ENCODE results near the gene PIRT.

The PIRT gene

DNA sequence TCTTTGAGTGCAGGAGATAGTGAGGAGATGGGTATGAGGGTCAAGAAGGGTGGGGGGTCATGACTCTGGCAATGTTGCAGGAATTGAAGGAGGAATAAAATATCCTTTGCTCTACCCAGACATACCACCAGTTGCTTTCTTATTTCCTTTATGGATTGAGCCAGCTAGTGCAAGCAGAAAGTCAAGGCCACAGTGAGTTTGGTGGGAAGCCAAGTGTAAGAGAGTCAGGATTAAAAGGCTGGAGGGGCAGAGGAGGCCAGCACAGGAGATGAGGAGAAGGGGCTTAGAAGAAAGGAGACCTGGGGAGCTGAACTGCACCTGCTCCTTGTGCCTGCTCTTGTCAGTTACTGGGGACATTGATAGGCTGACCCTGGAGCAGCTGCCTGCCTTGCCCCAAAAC is 16.1 kb downstream of the PIRT start:
- no peak for DNase-seq (ENCODE audit: extremely low read depth in 1 of 2, low read depth in 1 of 2)

DNA sequence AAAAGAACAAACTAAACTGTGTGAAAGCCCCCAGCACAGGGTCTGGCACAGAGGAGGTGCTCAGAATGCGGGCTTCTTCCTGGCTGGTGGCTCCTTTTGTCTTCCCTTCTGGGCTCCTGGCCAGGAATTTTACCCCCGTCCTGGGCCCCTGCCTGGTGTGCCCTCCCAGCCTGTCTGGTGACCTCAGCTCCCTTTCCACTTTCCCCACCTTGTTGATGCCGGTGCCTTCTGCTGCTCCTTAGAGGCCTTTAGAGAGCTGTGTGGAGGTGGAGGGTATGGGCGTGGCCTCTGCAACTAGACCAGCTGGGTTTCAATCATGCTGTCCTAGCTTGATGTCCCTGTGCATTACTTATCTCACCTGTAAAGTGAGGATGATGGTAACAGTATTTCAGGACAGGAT is 16.8 kb downstream of the PIRT start:
- no peak for DNase-seq (ENCODE audit: extremely low read depth in 1 of 2, low read depth in 1 of 2)

DNA sequence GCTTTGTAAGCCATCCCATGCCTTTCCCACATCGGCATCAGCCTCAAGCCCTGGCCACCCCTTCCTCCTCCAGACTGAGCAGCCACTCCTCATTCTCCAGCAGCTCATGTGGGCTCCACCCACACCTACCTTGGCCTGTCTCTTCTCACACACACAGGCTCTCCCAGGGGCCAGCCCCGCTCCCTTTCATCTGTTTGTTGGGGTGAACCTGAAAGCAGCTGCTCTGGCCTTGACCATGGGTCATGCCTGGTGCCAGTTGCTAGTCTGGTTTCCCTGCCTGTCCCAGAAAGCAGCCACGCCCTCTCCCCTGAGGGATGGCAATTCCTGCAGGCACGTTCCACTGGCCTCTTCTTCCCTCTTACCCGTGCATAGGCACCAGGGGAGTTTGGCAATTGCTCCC is 22.6 kb downstream of the PIRT start:
- DNase-seq (ENCODE audit: extremely low read depth in 1 of 2, low read depth in 1 of 2), result no peak

DNA sequence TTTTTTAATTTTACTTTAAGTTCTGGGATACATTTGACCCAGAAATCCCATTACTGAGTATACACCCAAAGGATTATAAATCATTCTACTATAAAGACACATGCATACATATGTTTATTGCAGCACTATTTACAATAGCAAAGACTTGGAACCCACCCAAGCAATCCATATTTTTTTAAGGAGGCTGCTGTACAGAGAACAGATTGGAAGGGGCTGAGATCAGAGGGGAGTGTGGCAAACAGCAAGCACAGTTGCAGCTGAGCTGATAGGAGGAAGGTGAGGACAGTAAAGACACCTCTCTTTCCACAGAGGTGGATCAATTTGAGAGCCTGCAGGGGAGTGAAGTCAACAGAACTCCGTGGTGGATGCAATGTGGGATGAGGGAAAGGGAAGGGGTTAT is 23.8 kb downstream of the PIRT start:
- no peak for DNase-seq (ENCODE audit: extremely low read depth in 1 of 2, low read depth in 1 of 2)

DNA sequence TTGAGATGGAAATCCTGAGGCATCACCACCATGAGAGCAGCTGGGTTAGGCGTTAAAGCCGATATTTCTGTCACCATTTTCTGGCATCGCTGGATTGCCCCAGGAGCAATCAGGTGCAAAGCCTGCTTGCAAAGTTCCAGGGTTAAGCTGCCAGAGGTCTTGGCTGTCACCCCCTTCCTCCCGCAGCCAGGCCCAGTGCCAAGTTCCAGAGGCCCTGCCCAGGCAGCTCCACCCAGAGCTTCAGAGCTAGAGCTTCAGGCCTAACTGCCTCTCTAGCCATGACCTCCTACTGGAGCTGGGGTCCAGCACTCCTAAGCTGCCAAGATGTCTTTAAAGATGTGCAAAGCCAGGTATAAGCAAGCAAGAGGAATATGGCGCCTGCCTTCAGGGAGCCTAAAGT is 25.2 kb downstream of the PIRT start:
- DNase-seq (ENCODE audit: extremely low read depth in 1 of 2, low read depth in 1 of 2), result no peak

DNA sequence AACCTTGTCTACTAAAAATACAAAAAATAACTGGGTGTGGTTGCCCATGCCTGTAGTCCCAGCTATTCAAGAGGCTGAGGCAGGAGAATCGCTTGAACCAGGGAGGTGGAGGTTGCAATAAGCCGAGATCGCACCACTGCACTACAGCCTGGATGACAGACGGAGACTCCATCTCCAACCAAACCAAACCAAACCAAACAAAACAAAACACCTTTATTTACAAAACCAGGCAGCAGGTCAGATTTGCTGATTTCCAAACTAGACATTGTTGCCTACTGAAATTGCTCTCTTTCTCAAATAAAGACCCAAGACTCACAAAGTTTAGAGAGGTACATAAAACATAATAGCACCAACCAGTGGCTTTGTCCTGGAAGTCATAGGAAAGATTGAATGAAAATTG is 28.3 kb downstream of the PIRT start:
- DNase-seq (ENCODE audit: extremely low read depth in 1 of 2, low read depth in 1 of 2), result no peak

DNA sequence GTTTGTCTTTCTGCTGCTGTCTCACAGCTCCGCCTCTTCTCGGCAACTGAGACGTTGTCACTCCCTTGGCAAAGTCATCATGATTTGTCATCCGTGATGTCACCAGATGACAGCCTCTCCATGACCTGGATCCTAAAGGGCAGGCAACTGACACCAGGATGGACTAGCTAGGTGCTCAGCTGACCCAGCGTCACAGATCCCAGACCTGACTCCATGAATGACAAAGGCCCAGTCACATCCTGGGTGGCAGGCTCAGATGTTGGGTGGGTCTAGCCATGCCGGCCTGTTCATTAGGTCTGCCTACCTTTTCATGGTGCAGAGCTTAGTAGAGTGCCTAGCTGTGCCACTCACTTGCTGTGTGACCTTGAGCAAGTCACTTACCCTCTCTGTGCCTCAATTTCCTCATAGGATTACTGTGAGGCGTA is 30.2 kb downstream of the PIRT start:
- no peak for DNase-seq (ENCODE audit: extremely low read depth in 1 of 2, low read depth in 1 of 2)

DNA sequence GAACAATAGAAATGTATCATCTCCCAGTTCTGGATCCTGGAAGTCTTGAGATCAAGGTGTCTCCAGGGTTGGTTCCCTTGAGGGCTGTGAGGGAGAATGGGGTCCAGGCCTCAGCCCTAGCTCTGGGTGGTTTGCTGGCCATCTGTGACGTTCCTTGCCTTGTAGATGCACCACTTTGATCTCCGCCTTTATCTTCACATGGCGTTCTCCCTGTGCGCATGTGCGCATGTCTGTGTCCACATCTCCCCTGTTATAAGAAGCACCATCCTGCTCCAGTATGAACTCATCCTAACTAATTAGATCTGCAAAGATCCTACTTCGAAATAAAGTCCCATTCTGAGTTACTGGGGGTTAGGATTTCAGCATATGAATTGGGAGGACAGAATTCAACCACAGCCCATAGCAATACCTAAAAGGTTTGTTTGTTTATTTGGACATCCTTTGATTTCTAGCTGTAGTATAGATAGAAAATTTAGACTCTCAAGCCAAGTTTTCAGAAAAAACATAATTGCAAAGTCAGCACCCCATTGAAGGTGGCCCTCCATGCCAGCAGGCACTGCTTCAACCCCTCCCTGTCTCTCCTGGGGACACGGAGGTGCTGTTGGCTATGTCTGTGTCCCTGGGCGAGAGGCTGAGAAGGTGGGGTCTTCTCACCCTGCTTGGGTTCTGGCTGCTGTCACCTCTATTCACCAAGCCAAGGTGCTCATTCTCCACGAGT is 31.2 kb downstream of the PIRT start:
- no peak for DNase-seq (ENCODE audit: extremely low read depth in 1 of 2, low read depth in 1 of 2)

DNA sequence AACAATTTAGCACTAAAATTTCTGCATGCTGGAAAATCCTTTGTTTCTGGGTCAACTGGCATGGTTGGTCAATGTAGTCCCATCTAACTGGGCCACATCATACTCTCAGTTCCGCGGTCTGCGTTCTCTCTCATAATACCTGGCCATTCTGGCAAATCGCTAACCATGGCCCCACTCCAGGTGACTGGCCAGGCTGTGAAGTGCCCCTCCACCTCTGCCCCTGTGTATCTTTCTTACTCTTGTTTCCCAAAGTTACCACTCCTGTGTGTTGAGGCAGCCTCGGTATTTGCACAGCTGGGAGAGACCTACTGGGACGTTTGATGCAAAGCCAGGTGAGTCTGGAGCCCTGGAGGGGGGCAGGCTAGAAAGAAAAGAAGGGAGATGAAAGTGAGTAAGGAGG is 32.0 kb downstream of the PIRT start:
- no peak for DNase-seq (ENCODE audit: extremely low read depth in 1 of 2, low read depth in 1 of 2)

DNA sequence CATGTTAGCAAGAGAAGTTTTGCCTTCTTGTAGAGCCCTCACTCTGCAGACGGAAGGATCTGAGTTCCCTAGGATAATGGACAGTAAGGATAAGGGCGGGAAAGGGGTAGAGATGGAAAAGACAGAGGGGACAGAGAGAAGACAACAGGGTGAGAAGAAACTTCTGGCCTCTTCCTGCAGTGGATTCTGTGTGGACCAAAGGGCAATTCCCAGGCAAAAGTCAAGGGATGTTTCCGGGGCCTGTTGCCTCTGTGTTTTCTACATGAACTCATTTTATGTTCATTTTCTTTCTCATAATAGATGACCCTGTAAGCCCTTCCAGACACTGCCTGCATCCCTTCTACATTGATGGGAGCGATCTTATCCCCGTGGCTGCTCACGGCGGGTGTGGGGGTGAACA is 33.3 kb downstream of the PIRT start:
- DNase-seq (ENCODE audit: extremely low read depth in 1 of 2, low read depth in 1 of 2), result no peak

DNA sequence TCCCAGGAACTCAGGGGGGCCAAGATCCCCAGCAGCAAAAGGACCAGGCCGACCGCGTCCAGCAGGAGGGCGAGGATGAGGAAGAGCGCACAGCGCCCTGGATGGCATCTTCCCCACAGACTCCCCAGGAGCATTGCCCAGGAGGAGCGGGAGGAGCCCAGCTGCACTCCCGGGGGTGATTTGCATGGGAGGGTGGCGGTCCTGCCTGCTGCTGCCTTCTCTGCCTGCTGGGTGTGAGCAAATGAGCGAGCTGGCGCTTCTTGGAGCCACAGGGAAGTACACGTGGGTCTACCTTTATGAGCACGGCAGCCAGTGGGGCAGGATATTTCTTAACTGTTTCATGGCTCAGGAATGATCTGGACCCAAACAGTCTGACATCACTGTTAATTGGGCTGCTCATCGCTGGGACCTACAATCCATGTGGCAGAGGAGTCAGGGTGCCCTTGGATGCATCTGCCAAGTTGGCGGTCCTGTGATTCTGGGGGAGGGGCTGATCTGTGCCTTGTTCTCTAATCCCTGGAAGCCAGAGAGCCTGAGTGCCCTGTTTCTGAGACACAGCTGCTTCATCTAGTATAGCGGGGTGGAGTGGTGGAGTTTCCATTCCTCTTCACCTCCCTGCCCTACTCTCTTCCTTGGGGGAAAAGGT is 33.9 kb downstream of the PIRT start, which contains the start of gene TMEM238L:
TSS of gene TMEM238L (minus strand) at position 270 of the 646 bp plus-strand sequence. CDS start at position 134, 136 bp downstream.
- no peak for DNase-seq (ENCODE audit: extremely low read depth in 1 of 2, low read depth in 1 of 2)

DNA sequence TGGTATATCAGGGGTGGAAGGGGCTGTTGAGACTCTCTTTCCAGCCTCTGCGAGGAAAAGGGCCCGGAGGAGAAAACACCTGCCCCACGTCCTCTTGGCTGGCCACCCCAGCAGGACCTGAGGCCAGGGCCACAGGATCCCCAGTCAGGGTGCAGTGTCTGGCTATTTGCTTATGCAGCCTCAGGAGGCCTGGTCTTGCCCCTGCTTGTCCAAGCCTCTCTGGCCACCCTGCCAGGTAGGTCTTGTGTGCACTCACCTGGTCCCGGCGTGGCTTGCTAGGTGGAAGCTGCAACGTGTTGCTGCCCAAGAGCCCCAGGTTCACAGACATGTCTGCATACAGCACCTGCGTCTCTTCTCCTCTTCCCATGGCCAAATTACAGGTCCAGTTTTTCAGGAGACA is 34.5 kb downstream of the PIRT start:
- no peak for DNase-seq (ENCODE audit: extremely low read depth in 1 of 2, low read depth in 1 of 2)

DNA sequence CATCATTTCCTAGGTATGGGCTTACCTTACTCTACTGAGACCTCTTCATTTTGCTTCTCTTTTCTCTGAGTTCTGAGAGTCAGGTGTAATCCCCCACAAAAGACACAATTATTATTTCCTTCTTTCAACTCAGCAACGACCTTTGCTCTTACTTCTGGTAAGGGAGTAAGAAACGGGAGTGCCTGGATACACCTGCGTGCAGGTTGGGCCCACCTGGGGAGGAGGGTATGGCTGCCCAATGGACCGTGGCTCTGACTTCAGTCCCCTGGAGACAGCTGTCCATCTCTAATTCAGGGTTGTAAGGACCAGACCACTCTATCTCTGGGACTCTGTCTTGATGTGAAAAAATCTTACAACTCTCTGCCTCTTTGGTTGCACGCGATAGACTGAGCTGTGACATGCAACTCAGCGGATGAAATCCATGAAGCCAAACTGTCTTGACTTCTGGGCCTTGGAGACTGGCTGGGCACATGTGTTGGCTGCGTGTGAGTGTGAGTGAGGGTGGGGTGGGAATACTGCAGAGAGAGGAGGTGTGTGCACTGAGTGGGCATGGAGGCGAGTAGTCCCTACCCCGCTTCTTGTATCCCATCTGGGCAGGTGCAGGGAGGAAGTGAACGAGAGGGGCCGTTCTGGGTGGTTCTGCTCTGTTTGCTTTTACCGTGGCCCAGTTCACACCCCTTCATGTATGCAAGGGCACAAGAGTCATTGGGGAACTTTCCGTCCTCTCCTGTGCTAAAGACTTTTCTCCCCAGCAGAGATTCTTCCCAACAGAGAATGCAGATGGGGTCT is 35.2 kb downstream of the PIRT start:
- no peak for DNase-seq (ENCODE audit: extremely low read depth in 1 of 2, low read depth in 1 of 2)

DNA sequence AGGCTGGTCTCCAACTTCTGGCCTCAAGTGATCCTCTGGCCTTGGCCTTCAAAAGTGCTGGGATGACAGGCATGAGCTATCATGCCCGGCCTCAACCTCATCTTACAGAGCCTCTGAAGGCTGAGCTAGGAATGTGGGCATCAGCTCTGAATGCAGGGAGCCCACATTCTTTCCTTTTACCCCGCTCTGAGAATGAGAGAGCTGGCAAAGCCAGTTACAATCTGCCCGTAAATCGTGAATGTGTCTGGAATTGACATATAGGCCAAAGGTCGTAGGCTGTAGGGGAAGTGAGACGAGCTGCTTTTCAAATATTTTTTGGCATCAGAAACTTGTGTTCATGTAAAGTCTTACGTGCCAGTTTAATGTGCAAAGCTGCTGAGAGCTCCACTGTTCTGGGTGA is 38.5 kb downstream of the PIRT start:
- no peak for DNase-seq (ENCODE audit: extremely low read depth in 1 of 2, low read depth in 1 of 2)

DNA sequence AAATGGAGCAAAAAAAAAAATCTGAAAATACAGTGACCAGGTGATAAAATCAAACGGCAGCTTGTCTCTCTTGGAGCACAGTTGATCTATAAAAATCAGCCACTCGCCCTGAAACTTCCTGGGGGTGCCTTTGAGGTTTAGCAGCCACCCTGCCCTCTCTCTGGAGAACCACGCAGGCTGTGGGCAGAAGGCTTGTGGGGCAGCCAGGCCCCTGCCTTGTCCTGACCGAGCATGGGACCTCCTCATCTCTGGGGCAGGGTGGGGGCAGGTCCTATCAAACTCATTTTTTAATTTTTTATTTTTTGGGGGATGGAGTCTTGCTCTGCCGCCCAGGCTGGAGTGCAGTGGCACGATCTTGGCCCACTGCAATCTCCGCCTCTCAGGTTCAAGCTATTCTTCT is 39.0 kb downstream of the PIRT start:
- DNase-seq (ENCODE audit: extremely low read depth in 1 of 2, low read depth in 1 of 2), result no peak

DNA sequence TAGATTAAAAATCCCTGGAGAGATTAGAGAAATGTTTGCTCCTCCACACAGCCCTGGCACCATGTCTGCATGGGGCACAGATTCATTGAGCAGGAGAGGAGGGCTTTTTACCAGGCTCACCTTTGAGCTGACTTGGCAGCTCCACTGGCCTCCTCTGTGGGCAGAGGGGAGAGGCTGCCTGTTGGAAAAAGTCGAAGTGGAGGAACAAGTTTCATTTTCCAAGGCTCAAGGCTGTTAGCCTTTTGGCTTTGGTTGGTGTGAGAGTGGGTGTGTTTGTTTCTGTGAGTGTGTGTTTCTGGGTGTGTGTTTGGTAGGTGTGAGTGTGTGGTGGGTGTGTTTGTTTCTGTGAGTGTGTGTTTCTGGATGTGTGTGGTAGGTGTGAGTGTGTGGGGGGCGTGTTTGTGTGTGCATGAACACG is 39.5 kb downstream of the PIRT start:
- no peak for DNase-seq (ENCODE audit: extremely low read depth in 1 of 2, low read depth in 1 of 2)

DNA sequence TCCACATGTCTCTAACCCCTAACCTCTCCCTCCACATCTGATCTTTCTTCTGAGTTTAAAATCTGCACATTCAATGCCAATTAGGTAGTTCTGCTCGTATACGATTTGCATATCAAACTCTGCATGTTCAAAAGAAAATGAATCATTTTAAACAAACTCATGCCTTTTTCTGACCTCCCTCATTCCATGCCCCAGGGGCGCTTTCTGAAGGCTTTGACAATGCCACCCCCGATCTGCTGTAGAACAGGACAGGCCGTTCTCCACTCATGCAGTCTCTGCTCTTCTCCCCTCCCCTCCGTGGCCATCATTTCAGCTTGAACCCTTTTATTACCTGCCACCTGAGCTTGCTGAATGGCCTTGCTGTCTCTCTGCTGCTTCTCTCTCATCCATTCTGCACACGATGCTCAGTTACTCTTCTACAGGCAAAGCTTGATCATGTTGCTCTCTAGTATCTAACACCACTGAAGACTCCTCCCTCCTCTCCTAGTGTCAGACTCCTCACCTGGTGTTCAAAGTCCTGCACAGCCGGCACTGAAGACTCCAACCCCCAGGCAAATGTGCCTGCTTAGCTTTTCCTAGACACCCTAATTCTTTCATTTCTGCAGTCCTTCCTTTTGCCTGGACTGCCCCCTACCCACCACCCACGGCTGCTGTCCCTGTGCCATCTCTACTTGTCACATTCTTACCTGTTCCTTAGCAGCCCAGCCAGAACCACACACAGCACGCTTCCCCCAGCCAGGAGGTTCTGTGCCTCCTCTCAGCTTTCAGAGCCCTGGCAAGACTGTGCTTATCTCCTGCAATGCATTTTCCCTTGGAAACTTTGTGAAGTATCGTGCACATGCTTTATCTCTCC is 40.2 kb downstream of the PIRT start:
- no peak for DNase-seq (ENCODE audit: extremely low read depth in 1 of 2, low read depth in 1 of 2)

DNA sequence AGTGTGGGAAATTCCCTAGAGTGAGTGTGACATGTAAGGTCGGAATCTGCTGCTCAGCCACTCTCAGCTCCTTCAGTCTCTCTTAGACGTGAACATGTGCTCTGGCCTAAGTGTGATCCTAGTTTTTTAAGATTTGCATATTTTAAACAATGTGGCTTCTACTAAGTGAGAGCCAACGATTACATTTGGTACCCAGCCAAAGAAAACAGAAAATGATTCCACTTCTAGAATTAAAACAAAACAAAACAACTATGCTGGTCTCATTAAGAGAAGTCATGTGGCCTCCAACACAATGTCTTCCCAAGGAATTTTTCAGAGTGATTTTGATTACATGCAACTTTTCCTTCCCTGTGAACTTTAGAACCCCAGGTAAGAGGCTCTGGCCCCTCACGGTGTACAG is 44.1 kb downstream of the PIRT start:
- no peak for DNase-seq (ENCODE audit: extremely low read depth in 1 of 2, low read depth in 1 of 2)

DNA sequence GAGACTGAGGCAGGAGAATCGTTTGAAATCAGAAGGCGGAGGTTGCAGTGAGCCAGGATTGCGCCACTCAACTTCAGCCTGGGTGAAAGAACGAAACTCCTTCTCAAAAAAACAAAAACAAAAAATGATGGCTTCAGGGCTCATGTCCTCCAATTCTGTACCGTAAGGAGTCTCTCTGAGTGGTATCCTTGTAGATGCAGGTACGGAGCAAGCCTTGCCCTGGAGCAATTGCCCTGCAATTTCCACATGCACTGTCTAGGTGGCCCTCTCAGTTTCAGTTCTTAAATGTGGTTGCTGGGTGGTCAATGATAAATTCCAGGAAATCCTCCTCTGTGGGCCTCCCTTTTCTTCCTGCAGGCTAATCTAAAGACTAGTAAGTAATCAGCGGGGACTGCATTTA is 44.6 kb downstream of the PIRT start:
- no peak for DNase-seq (ENCODE audit: extremely low read depth in 1 of 2, low read depth in 1 of 2)

DNA sequence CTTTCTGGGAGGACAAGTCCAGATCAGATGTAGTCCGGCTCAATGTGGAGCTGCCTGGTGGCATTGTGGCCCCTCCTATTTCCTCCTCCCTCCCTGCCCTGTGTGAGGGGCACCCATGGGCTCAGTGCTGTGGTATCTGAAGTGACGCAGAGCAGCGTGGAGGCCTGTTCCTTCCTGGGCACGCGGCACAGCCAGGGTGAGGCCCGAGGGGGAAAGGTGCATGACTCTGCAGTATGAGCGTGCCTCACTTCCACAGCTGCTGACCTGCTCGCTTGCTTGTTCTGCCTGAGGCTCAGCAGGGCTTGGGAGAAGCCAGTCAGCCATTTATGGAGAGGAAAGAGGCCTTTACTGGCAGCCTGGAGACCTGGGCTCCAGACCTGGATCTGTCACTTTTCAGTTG is 45.7 kb downstream of the PIRT start:
- DNase-seq (ENCODE audit: extremely low read depth in 1 of 2, low read depth in 1 of 2), result no peak

Data from stimulated activated CD8-positive, alpha-beta memory T cell treated with anti-CD3 and anti-CD28 coated beads, Interleukin-7, amount 100 ng/mL, for 48 hours (primary cell).